Spleen (tissue), 11 donors: Measurements from ENCODE around the gene TRPM7. TPM values are rescaled to one million over a fixed set of nuclear protein-coding genes. Genes with fewer than 3 reads are reported as not detected.

Experiments used
- DNase-seq: peaks from one replicate; pipeline ENCODE4 v3.0.0-alpha.2; 2020
- H3K27ac ChIP-seq, 8 donors: fragments of 200-600 bp; sonication (generic) in 7 of 8; 1 replicate in 4 of 8; 2 replicates in 4 of 8; pipeline versions ENCODE4 v1.5.0 to v1.8.0; 2016 to 2021; ENCODE audit warnings: inconsistent platforms in 4 of 8, mild to moderate bottlenecking in 4 of 8, moderate library complexity in 1 of 8
- H3K27me3 ChIP-seq, 7 donors: fragments of 200-600 bp; sonication (generic) in 6 of 7; replicated peaks in 1 of 7; 1 replicate in 4 of 7; 2 replicates in 3 of 7; pipeline versions ENCODE4 v1.5.0 to v1.8.0; 2016 to 2021; ENCODE audit warnings: inconsistent platforms in 3 of 7, mild to moderate bottlenecking in 1 of 7
- H3K36me3 ChIP-seq, 6 donors: fragments of 200-600 bp; sonication (generic) in 5 of 6; 1 replicate in 4 of 6; 2 replicates in 2 of 6; pipeline versions ENCODE4 v1.5.0 to v1.8.0; 2016 to 2021; ENCODE audit warnings: inconsistent platforms in 2 of 6
- H3K4me1 ChIP-seq, 6 donors: fragments of 200-600 bp; sonication (generic) in 5 of 6; 1 replicate in 3 of 6; 2 replicates in 3 of 6; pipeline versions ENCODE4 v1.5.0 to v1.8.0; 2016 to 2021; ENCODE audit warnings: inconsistent platforms in 3 of 6
- H3K4me3 ChIP-seq, 8 donors: fragments of 200-600 bp; sonication (generic) in 7 of 8; 1 replicate in 4 of 8; 2 replicates in 4 of 8; pipeline versions ENCODE4 v1.5.0 to v1.8.0; 2016 to 2021; ENCODE audit warnings: inconsistent platforms in 4 of 8, mild to moderate bottlenecking in 4 of 8, moderate library complexity in 2 of 8
- H3K9me3 ChIP-seq, 8 donors: fragments of 200-600 bp; sonication (generic) in 7 of 8; 1 replicate in 4 of 8; 2 replicates in 4 of 8; pipeline versions ENCODE4 v1.5.0 to v1.8.0; 2016 to 2021; ENCODE audit warnings: inconsistent platforms in 4 of 8
- POLR2A ChIP-seq, 3 donors: fragments of 450-650 bp; IDR thresholded peaks; one replicate each; pipeline ENCODE4 v1.5.1; 2017; ENCODE audit warnings: antibody characterized with exemption in 3 of 3, mild to moderate bottlenecking in 1 of 3
- POLR2AphosphoS5 ChIP-seq, 3 donors: sonication (generic); formaldehyde crosslinking; IDR thresholded peaks; one replicate each; pipeline ENCODE4 v1.5.1; 2017; ENCODE audit warnings: antibody characterized with exemption in 3 of 3
- WGBS, 5 donors: extraction: QIAGEN DNeasy Blood & Tissue Kit in 3 of 5; methylation state at CpG; one replicate each; pipeline versions ENCODE4 v1.1.5 to v1.1.7; 2013 to 2018; 5-methylcytosine and 5-hydroxymethylcytosine counted together
- intact Hi-C: fragments of 100-400 bp; cut with DNase I; formaldehyde crosslinking; loops from one replicate; pipeline ENCODE4 v1.15.0; 2023; ENCODE audit warnings: low total_unique reads
- polyA plus RNA-seq, 3 donors: library from polyadenylated mRNA; stranded (reverse); fragments of 200-250 nt; gene quantifications; one replicate each; pipeline ENCODE4 v1.2.1, GENCODE V29; 2013
- total RNA-seq, 7 donors: library from RNA; depleted of rRNA in 3 of 7; stranded (reverse); fragments of >200 nt in 3 of 7; fragmentation: NEBNext Ultra II Directional in 4 of 7; extraction: Animal tissue kit (Norgen Biotek cat#: 25700) in 4 of 7; gene quantifications; one replicate each; pipeline versions ENCODE4 v1.1.0 to v1.2.1, GENCODE V29; 2016 to 2021
- TF ChIP-seq, protein P1 (sequence below), 11 experiments: fragments of 200-600 bp in 7 of 11; fragments of 450-650 bp in 4 of 11; sonication (generic) in 4 of 11; IDR thresholded peaks in 8 of 11; conservative IDR thresholded peaks in 3 of 11; 1 replicate in 7 of 11; 2 replicates in 4 of 11; pipeline versions ENCODE4 v1.4.0 to v1.8.0; 2016 to 2021; ENCODE audit warnings: antibody characterized with exemption in 11 of 11, inconsistent platforms in 4 of 11, mild to moderate bottlenecking in 1 of 11
- donor health status: healthy with polysubstance abuse.
- donor health status: DM: no; HTN: no; CAD: no; lungs with moderate emphysema.
- donor health status: DM: no; HTN: no; CAD: no.
- donor health status: Bipolar disorder and iron deficiency.
- donor health status: healthy.
- donor health status: DM: no; HTN: no; CAD: no.
- donor health status: DM: yes; HTN: yes; CAD: no.

TRPM7 gene
- total and polyA plus RNA-seq, 10 donors: 6.4 to 101 (median 46.7) TPM

DNA sequence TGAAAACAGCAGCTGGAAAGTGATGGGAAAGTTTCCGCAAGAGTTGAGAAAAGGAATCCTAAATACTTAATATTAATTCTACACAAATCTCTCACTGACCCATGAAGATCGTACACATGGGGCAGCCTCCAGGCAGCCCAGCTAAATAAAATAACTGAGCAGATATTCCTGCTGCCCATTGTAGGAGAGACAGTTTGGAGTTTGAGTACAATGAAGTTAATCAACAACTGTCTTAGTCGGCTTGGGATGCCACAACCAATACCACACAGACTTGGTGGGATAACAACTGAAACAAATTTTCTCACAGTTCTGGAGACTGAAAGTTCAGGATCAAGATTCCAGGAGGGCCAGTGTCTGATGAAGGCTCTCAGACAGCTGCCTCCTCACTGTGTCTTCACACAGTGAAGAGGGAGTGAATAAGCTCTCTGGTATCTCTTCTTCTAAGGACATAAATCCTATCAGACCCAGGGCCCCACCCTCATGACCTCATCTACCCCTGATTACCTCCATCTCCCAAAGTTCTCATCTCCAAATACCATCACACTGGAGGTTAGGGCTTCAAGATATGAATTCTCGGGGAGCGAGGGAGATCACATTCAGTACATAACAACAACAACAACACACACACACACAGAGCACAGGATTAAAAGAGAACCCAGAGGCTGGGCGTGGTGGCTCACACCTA, 9.7 kb downstream of the TRPM7 start:
- peaks cover 0 to 51% (median 3%) of the 10 kb centered on the region in 6 donors for H3K36me3 ChIP-seq
- no peaks in the 10 kb centered on the region for H3K27me3 ChIP-seq
- 86 to 94% (median 92%) methylated on average over 6 of the region's 6 CpGs for WGBS, 5 donors
- H3K4me3 ChIP-seq: no peak overlapping the region
- no peak overlapping the region for H3K27ac ChIP-seq
- TF ChIP-seq POLR2AphosphoS5 (IDR thresholded peaks at IDR 0.05) (no peak), POLR2A (IDR thresholded peaks at IDR 0.05) (no peak)
- TF ChIP-seq, protein P1, sequence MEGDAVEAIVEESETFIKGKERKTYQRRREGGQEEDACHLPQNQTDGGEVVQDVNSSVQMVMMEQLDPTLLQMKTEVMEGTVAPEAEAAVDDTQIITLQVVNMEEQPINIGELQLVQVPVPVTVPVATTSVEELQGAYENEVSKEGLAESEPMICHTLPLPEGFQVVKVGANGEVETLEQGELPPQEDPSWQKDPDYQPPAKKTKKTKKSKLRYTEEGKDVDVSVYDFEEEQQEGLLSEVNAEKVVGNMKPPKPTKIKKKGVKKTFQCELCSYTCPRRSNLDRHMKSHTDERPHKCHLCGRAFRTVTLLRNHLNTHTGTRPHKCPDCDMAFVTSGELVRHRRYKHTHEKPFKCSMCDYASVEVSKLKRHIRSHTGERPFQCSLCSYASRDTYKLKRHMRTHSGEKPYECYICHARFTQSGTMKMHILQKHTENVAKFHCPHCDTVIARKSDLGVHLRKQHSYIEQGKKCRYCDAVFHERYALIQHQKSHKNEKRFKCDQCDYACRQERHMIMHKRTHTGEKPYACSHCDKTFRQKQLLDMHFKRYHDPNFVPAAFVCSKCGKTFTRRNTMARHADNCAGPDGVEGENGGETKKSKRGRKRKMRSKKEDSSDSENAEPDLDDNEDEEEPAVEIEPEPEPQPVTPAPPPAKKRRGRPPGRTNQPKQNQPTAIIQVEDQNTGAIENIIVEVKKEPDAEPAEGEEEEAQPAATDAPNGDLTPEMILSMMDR (IDR thresholded peaks at IDR 0.05 in 8 of 11, conservative IDR thresholded peaks at IDR 0.05 in 3 of 11): no peak
- H3K9me3 ChIP-seq: no peaks in the 10 kb centered on the region
- intact Hi-C loops: loop anchor here (5.0 kb wide), 1 partner anchor 205 kb away; no protein-coding TSS in a partner anchor
- H3K4me1 ChIP-seq: peaks cover 0 to 79% (median 32%) of the 10 kb centered on the region in 6 donors
- no peak for DNase-seq

DNA sequence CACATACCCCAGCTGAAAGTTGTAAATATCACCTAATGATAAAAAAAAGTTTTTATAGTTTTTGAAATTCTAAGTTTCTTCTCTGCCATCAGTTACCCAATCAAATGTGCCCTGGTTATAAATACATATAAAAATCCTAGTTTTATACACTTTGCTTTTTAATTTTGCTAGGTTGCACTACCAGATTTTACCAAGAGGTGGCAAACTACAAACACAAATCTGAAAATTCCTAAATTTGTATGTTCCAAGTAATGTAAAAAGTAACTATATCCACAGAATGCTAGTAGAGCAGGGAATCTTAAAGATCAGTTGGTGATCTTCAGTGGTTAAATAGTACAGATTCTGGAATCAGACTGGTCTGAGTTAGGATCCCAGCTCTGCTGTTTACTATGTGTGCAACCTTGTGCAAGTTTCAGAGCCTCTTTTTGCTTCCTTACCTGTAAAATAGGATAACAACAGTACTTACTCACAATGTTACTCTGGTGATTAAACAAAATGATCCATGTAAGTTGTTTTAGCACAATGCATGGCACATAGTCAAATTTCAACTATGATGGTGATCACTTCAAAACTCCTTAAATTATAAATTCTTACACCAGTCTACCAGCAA, 11.0 kb downstream of the TRPM7 start:
- Histone ChIP-seq H3K27me3 (no peaks in the 10 kb centered on the region), H3K4me3 (no peak overlapping the region), H3K9me3 (no peaks in the 10 kb centered on the region), H3K27ac (peak overlapping the region in 1 of 8 donors; percentile 4), H3K36me3 (peaks cover 0 to 46% (median 3%) of the 10 kb centered on the region in 6 donors), H3K4me1 (peaks cover 0 to 74% (median 27%) of the 10 kb centered on the region in 6 donors)
- intact Hi-C loops: loop anchor here (5.0 kb wide), 1 partner anchor 207 kb away; no protein-coding TSS in a partner anchor
- no peak for DNase-seq
- no peak for TF ChIP-seq POLR2AphosphoS5 (IDR thresholded peaks at IDR 0.05)
- TF ChIP-seq, protein P1 (IDR thresholded peaks at IDR 0.05 in 8 of 11, conservative IDR thresholded peaks at IDR 0.05 in 3 of 11): peak; percentile 62 to 82 (median 69)

DNA sequence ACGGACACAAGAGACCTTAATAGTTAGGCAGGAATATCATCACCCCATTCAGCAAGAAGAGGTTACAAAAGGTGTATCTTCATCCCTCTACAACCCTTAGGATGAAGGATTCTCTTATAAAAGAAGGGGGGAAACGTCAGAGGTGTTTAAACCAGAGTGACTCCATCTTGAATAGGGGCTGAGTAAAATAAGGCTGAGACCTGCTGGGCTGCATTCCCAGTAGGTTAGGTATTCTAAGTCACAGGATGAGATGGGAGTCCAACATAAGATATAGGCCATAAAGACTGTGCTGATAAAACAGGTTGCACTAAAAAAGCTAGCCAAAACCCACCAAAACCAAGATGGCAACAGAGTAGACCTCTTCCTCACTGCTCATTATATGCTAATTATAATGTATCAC, 16.5 kb downstream of the TRPM7 start:
- no peaks in the 10 kb centered on the region for H3K27me3 ChIP-seq
- WGBS, 5 donors: 83 to 93% (median 90%) methylated on average over 2 of the region's 2 CpGs
- no peak overlapping the region for H3K27ac ChIP-seq
- H3K36me3 ChIP-seq: peaks cover 0 to 56% (median 3%) of the 10 kb centered on the region in 6 donors
- DNase-seq: no peak
- peaks cover 0 to 35% (median 4%) of the 10 kb centered on the region in 6 donors for H3K4me1 ChIP-seq
- no peaks in the 10 kb centered on the region for H3K9me3 ChIP-seq
- TF ChIP-seq POLR2A (IDR thresholded peaks at IDR 0.05): no peak
- TF ChIP-seq, protein P1 (IDR thresholded peaks at IDR 0.05 in 8 of 11, conservative IDR thresholded peaks at IDR 0.05 in 3 of 11): no peak
- TF ChIP-seq POLR2AphosphoS5 (IDR thresholded peaks at IDR 0.05): no peak
- H3K4me3 ChIP-seq: no peak overlapping the region
- intact Hi-C loops: no loop called here

DNA sequence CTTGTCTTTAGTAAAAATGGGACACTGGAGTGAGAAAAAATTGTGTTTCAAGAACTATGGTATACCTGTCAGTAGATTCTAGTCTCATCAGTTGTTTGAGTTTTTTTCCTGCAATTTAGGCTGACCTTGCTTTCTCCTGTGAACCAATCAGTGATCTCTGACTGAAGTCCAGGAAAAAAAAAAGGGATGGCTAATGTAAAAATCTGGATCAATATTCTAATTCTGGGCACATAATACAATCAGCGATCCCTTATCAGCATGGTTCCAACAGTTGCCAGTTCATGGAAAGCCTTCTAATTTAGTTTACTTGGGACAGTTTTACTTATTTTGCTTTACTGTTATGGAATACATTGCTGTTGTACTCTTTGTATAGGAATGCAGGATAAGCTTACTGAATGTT, 17.0 kb downstream of the TRPM7 start:
- Histone ChIP-seq H3K36me3 (peaks cover 0 to 56% (median 3%) of the 10 kb centered on the region in 6 donors), H3K9me3 (no peaks in the 10 kb centered on the region), H3K27me3 (no peaks in the 10 kb centered on the region), H3K27ac (no peak overlapping the region), H3K4me3 (no peak overlapping the region), H3K4me1 (peaks cover 0 to 30% (median 4%) of the 10 kb centered on the region in 6 donors)
- no peak for TF ChIP-seq POLR2A (IDR thresholded peaks at IDR 0.05)
- no peak for TF ChIP-seq POLR2AphosphoS5 (IDR thresholded peaks at IDR 0.05)
- TF ChIP-seq, protein P1 (IDR thresholded peaks at IDR 0.05 in 8 of 11, conservative IDR thresholded peaks at IDR 0.05 in 3 of 11): no peak
- DNase-seq: no peak
- intact Hi-C loops: no loop called here
- 96 to 100% (median 97%) methylated on average over 1 of the region's 1 CpG for WGBS, 5 donors
